ENCODE data around the gene FRMD4A. TPM values are rescaled to one million over a fixed set of nuclear protein-coding genes. Genes with fewer than 3 reads are reported as not detected.

The FRMD4A gene
- total RNA-seq, 4 donors from 2014 or later, result 4.0 to 12.7 (median 5.6) TPM

DNA sequence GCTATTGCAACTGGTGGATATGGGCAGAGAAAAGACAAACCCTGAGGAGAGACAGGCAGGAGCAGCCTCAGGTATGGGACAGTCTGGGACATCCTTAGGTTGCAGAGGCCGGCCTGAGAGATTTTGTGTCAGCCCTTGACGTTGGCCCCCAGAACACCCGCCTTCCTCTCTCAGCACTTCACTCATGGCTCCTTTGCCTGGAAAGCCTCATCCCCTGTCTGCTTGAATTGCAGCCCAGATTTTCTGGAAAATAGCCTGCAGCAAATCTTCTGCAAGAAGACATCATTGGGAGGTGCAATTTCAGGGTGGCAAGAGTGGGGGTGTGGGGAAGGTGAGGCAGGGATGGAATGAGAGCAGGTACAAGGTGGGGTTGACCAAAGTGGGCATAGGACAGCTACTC, 2.2 kb upstream of the FRMD4A start:
- Histone ChIP-seq H3K9me3 (no peaks in the 10 kb centered on the region), H3K4me3 (no peak overlapping the region), H3K4me1 (peaks cover 0 to 9% (median 1%) of the 10 kb centered on the region in 4 donors), H3K36me3 (no peaks in the 10 kb centered on the region), H3K27ac (no peak overlapping the region), H3K27me3 (peaks cover 27% of the 10 kb centered on the region)
- DNase-seq, result no peak
- WGBS, 2 donors (ENCODE audit: low coverage in 1 of 2), result 82% methylated on average over 3 of the region's 3 CpGs; no CpG with 5 or more reads in 1 of the 2 donors
- TF ChIP-seq POLR2AphosphoS5 (IDR thresholded peaks at IDR 0.05), result no peak
- no peak for TF ChIP-seq POLR2A (IDR thresholded peaks at IDR 0.05)
- TF ChIP-seq, protein P1, sequence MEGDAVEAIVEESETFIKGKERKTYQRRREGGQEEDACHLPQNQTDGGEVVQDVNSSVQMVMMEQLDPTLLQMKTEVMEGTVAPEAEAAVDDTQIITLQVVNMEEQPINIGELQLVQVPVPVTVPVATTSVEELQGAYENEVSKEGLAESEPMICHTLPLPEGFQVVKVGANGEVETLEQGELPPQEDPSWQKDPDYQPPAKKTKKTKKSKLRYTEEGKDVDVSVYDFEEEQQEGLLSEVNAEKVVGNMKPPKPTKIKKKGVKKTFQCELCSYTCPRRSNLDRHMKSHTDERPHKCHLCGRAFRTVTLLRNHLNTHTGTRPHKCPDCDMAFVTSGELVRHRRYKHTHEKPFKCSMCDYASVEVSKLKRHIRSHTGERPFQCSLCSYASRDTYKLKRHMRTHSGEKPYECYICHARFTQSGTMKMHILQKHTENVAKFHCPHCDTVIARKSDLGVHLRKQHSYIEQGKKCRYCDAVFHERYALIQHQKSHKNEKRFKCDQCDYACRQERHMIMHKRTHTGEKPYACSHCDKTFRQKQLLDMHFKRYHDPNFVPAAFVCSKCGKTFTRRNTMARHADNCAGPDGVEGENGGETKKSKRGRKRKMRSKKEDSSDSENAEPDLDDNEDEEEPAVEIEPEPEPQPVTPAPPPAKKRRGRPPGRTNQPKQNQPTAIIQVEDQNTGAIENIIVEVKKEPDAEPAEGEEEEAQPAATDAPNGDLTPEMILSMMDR (IDR thresholded peaks at IDR 0.05), result no peak
- no peak for TF ChIP-seq EP300 (IDR thresholded peaks at IDR 0.05; ENCODE audit: low read depth)
- in situ Hi-C loops (cut with MboI; ENCODE audit: low pct_ligation_motif_present in 1 of 4, low pct_unique_long_range_greater_than_20kb in 1 of 4, low sequenced_read_pairs in 3 of 4), result no loop called here
- intact Hi-C loops (cut with DNase I; ENCODE audit: low total_unique reads), result no loop called here

DNA sequence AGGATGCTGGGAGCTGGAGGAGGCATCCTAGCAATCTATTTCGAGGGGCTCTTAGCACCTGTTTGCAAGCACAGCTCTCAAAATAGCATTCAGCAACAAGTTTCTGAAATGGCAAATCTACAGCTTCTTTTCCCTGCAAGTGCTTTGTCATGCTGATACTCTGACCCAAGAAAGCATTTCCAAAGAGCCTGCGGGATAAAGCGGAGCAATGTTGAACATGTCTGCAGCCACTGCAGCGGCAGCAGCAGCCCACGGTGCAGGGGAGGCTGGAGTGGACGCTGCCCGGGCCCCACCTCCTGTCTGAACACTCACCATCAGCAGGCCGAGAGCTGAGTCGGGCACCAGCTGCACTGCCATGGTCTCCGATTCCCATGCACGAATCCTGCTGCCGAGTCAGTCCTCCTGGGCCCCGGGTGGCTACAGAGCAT, 964 bp downstream of the FRMD4A start:
- intact Hi-C loops (cut with DNase I; ENCODE audit: low total_unique reads) (no loop called here), in situ Hi-C loops (cut with MboI; ENCODE audit: low pct_ligation_motif_present in 1 of 4, low pct_unique_long_range_greater_than_20kb in 1 of 4, low sequenced_read_pairs in 3 of 4) (no loop called here)
- Histone ChIP-seq H3K4me1 (peaks cover 0 to 3% (median 1%) of the 10 kb centered on the region in 4 donors), H3K27me3 (peaks cover 27% of the 10 kb centered on the region), H3K9me3 (no peaks in the 10 kb centered on the region), H3K4me3 (no peak overlapping the region), H3K36me3 (no peaks in the 10 kb centered on the region), H3K27ac (no peak overlapping the region)
- no peak for TF ChIP-seq POLR2A (IDR thresholded peaks at IDR 0.05)
- TF ChIP-seq, protein P1 (IDR thresholded peaks at IDR 0.05), result no peak
- DNase-seq, result no peak
- 65 to 80% methylated on average over 1 to 13 of the region's 13 CpGs for WGBS, 2 donors (ENCODE audit: low coverage in 1 of 2)

DNA sequence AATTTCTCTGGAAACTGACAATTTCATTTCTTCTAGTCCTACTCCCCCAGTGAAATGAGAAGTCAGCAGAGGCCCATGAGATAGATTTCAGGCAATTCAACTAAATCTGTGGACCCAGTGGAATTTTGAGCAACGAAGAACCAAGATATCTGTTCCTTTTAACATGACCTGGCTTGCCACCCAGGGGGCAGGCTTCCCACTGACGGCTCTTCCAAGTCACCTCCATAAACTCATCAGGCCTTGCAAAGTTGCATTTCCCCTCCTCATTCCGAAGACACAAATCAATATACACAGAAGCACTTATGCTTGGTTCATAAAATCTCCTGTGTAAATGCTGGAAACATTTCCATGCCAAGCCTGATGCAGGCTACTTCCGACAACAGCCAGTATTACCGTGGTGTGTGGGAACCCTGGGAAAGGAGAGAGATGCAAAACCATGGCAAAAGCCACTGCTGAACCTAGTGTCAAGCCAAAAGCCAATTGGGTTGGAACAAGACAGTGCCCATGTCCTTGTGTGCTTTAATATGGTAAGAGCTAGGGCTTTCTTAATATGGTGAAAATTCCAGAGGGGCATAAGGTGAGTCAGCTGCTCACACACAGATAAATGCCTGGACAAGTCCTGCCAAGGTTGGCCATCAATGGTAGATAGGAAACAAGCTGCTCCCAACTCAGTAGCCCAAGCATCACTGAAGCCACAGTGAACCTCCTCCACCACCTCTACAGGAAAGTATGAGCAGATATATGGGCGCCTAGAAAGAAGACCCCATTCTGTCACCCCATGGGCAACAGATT, 1.6 kb downstream of the FRMD4A start:
- no peaks in the 10 kb centered on the region for H3K36me3 ChIP-seq
- H3K9me3 ChIP-seq, result no peaks in the 10 kb centered on the region
- H3K4me3 ChIP-seq, result no peak overlapping the region
- H3K27me3 ChIP-seq, result peaks cover 27% of the 10 kb centered on the region
- H3K27ac ChIP-seq, result no peak overlapping the region
- TF ChIP-seq, protein P1 (IDR thresholded peaks at IDR 0.05), result no peak
- TF ChIP-seq POLR2AphosphoS5 (IDR thresholded peaks at IDR 0.05) (no peak), POLR2A (IDR thresholded peaks at IDR 0.05) (no peak), EP300 (IDR thresholded peaks at IDR 0.05; ENCODE audit: low read depth) (no peak)
- 82 to 100% methylated on average over 2 to 6 of the region's 6 CpGs for WGBS, 2 donors (ENCODE audit: low coverage in 1 of 2)
- in situ Hi-C loops (cut with MboI; ENCODE audit: low pct_ligation_motif_present in 1 of 4, low pct_unique_long_range_greater_than_20kb in 1 of 4, low sequenced_read_pairs in 3 of 4) (no loop called here), intact Hi-C loops (cut with DNase I; ENCODE audit: low total_unique reads) (no loop called here)
- H3K4me1 ChIP-seq, result peaks cover 0 to 3% (median 1%) of the 10 kb centered on the region in 4 donors
- DNase-seq, result no peak

DNA sequence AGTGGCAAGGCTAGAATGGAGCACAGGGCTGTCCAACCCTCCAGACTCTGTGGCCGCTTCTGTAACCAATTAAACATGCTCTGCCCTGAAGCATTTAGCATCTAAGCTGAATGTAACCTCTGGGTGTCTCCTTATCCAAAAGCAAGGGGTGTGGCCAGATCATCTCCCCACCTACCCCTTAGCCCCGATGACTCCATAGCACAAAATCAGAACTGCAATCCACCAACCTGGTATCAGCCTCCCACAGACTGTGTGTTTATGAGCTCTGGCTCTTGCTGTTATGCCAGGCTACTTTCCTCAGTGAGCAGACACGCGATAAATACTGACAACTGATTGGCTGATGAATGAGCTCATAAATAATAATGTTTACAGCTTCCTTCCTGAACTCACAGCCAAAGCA, 3.2 kb downstream of the FRMD4A start:
- no peaks in the 10 kb centered on the region for H3K9me3 ChIP-seq
- H3K36me3 ChIP-seq, result no peaks in the 10 kb centered on the region
- no peak overlapping the region for H3K4me3 ChIP-seq
- no peak for TF ChIP-seq EP300 (IDR thresholded peaks at IDR 0.05; ENCODE audit: low read depth)
- TF ChIP-seq POLR2AphosphoS5 (IDR thresholded peaks at IDR 0.05), result no peak
- TF ChIP-seq POLR2A (IDR thresholded peaks at IDR 0.05), result no peak
- TF ChIP-seq, protein P1 (IDR thresholded peaks at IDR 0.05), result no peak
- WGBS, 2 donors (ENCODE audit: low coverage in 1 of 2), result 48% methylated on average over 4 of the region's 4 CpGs; no CpG with 5 or more reads in 1 of the 2 donors
- in situ Hi-C loops (cut with MboI; ENCODE audit: low pct_ligation_motif_present in 1 of 4, low pct_unique_long_range_greater_than_20kb in 1 of 4, low sequenced_read_pairs in 3 of 4), result no loop called here
- H3K27me3 ChIP-seq, result peaks cover 27% of the 10 kb centered on the region
- peaks cover 0 to 3% (median 1%) of the 10 kb centered on the region in 4 donors for H3K4me1 ChIP-seq
- H3K27ac ChIP-seq, result no peak overlapping the region
- intact Hi-C loops (cut with DNase I; ENCODE audit: low total_unique reads), result no loop called here
- DNase-seq, result no peak
